HG03066 (cell line): Measurements from ENCODE around the gene DGKQ.
"Not testable (repeated sequence)": the region's sequence is repeated elsewhere in the genome, so short reads cannot be mapped to it uniquely, and the experiment has no call there.

ENCODE experiments used
- ATAC-seq: cut with Tn5 transposase; IDR thresholded peaks from one replicate; pipeline ENCODE4 v1.9.1; 2021; ENCODE audit warnings: low read depth; ENCODE audit not compliant: unreplicated experiment

Gene DGKQ

DNA sequence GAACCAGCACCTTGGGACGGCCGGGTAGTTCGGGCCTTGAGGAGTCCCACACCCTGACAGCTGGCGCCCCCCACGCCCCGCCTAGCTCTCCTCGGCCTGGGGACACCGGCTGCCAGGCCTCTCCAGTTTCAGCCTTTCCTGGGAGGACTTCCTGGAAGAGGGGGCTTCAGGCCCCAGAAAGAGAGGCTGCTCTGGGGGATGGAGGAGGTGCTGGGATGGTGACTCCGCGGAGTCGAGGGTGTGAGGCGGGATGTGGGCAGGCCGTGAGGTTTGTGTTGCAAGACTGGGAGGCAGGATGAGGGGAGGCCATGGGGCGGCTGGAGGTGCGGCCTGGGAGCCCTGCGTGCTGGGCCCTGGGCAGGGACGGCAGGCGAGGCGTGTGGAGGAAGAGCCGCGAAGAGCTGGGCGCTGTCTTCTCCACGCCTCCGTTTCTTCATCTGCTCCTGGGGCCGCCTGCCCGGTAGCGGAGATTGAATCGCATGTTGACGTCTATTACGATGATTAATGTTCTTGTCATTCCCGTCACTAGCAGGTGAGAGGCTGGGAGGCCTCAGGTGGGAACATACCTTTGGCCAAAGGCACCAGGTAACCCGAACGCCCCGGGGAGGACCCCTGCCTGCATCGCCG lies 37.1 kb upstream of the DGKQ start:
- peak; percentile 13 for ATAC-seq

- ATAC-seq, result peak; percentile 38
Observed at GRCh38 chr4:1009542-1010394, 36.4 kb upstream of the DGKQ start.

GRCh38 chr4:1008840-1009541 lies 35.6 kb upstream of the DGKQ start:
- no peak for ATAC-seq

DNA sequence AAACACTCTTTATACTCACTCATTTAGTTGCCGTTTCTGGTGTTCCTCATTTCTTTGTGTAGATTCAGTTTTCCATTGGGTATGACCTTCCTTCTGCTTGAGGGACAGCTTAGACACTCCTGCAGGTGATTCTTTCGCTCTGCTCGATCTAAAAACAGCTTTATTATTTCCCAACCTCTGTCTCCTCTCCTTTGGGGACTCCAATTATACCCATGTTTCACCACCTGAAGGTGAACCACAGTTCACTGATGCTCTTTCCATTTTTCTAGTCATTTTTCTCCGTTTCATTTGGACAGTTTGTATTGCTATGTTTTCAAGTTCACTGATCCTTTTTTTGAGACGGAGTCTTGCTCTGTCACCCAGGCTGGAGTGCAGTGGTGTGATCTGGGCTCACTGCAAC lies 33.5 kb upstream of the DGKQ start:
- ATAC-seq, result no peak

- no peak for ATAC-seq
Observed at GRCh38 chr4:1004557-1005485, 31.5 kb upstream of the DGKQ start.

GRCh38 chr4:1004071-1004418 lies 30.7 kb upstream of the DGKQ start:
- ATAC-seq, result no peak

DNA sequence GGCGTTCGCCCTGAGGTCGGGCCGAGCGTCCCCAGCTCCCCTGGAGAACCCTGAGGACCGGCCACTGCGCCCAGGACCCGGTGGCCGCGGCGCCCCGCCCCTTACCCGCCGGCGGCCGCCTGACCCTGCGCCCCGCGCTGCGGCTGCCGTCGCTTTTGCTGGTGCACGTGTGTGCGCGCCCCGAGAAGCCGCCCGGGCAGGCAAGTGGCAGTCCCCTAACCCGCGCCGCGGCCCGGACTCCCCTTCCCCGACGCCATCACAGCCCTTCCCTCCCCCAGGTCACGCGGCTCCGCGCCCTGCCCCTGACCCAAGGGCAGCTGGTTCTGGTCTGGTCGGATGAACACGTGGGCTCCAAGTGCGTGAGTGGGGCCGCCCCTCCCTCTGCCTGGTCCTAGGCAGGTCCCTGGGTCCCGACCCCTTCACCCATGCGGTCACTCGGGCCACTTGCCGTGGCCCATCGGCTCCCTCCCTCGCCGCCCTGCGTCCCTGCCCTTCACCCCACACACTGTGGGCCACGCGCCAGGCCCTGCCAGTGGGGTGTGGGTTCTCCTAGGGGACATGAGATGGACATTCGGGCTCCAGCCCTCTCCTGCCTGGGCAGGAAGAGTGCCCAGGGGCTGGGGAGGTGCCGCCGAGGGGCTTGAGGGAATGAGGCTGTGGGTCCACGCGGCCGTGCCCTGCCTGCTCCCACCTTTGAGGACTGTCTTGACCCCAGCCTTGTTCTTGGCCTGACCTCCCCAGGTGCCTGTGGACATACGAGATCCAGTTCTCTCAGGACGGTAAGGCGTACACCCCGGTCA lies 30.1 kb upstream of the DGKQ start:
- no peak for ATAC-seq

GRCh38 chr4:1002631-1003251 lies 29.4 kb upstream of the DGKQ start:
- no peak for ATAC-seq

DNA sequence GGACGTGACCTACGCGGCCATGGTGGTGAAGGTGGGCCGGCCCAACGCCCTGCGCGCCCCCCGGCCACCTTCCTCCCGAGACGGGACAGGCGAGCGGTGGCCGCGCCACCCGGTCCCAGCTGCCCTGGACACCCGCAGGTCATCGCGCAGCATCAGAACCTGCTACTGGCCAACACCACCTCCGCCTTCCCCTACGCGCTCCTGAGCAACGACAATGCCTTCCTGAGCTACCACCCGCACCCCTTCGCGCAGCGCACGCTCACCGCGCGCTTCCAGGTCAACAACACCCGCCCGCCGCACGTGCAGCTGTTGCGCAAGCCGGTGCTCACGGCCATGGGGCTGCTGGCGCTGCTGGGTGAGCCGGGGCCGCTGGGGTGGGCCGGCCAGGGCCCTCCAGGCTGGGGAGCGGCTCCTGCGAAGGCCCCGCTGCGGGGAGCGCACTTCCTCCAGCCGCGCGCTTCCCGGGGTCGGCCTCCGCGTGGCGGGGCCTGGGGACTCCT lies 28.8 kb upstream of the DGKQ start:
- no peak for ATAC-seq

DNA sequence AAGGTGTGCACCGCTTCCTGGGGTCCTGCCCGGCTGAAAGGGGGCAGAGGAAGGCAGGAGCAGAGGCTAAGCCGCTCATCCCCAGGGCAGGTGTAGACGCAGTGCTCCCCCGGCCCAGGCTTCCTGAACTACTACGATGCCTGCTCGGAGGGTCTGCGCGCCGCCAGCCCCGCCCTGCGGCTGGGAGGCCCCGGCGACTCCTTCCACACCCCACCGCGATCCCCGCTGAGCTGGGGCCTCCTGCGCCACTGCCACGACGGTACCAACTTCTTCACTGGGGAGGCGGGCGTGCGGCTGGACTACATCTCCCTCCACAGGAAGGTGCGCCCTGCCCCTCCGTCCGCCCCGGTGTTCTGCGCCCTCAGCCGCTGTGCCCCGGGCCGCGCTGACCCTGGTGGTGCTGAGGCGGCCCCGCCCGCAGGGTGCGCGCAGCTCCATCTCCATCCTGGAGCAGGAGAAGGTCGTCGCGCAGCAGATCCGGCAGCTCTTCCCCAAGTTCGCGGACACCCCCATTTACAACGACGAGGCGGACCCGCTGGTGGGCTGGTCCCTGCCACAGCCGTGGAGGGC lies 28.3 kb upstream of the DGKQ start:
- ATAC-seq, result no peak

DNA sequence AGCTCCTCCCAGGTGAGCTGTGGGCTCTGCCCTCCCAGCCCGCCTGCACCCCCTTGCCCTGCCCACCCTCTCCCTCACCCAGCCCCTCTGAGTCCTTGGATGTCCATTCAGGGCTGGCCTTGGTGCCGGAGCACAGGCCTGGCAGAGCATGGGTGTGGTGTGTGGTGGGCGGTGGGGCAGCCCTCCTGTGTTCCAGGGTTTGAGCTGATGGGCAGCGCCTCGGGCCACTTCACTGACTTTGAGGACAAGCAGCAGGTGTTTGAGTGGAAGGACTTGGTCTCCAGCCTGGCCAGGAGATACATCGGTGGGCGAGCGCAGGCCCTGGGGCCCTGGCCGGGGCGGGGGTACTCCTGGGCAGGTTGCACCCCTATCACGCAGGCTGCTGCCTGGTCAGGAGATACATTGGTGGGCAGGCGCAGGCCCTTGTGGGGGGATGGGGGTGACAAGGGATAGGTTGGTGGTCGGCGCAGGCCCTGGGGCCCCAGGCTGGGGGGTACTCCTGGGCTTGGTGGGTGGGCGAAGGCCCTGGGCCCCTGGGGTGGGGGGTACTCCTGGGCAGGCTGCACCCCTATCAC lies 27.4 kb upstream of the DGKQ start:
- no peak for ATAC-seq

DNA sequence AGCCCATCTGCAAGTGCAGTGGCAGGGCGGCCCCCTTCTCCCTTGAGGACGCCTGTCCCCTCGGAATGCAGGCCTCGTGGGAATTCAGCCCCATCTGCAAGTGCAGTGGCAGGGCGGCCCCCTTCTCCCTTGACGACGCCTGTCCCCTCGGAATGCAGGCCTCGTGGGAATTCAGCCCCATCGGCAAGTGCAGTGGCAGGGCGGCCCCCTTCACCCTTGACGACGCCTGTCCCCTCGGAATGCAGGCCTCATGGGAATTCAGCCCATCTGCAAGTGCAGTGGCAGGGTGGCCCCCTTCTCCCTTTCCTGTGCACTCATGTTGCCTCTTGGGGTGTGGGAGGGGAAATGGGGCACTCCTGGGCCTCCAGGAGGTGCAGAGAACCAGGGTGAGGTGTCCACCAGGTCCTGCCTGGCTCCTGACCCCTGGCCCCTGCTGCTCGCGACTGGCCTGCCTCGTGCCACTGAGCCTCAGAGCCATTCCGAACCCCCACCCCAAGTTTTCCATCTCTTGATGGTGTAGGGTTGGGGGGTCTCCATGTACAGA lies 26.6 kb upstream of the DGKQ start:
- ATAC-seq, result no peak

- not testable (repeated sequence) for ATAC-seq
Observed at GRCh38 chr4:999240-999863, 26.0 kb upstream of the DGKQ start.

DNA sequence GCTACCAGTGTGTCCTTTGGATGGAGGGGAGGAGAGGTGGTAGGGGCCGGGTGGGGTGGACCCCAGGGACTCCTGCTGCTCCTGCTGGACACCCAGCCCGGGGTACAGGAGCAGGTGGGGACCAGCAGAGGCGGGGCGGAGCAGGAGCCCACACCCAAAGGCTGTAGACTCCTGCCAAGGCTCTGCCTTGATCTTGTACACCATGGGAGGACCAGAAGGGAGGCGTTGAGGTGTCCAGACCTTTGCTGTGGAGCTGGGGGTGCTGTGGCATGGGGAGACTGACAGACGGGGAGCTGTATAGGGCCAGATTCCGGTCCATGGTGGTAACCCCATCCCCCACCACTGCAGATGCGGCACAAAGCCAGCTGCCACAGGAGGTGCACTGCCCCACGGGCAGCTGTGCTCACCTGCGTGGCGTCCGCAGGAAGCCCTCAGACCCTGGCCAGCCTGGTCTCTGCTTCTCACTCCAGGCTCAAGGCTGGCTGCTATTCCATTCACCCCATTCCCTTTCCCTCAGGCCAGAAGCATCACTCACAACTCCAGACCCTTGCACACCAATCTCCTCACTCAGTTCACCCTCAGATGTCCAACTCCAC lies 24.8 kb upstream of the DGKQ start:
- no peak for ATAC-seq

- ATAC-seq, result no peak
Observed at GRCh38 chr4:997375-998071, 24.2 kb upstream of the DGKQ start.

GRCh38 chr4:996997-997374 lies 23.6 kb upstream of the DGKQ start:
- ATAC-seq, result no peak
